C4-2B (cell line): ENCODE measurements around the gene ANKRD55.

Experiments used
- H3K27ac ChIP-seq: fragments of 450-650 bp; 2 replicates; pipeline ENCODE4 v1.5.1; 2017
- ZFX ChIP-seq: fragments of 450-650 bp; IDR thresholded peaks from 2 replicates; pipeline ENCODE4 v1.6.1; 2017
- TF ChIP-seq, protein P1 (sequence below): fragments of 450-650 bp; conservative IDR thresholded peaks from 2 replicates; pipeline ENCODE4 v1.5.1; 2017; ENCODE audit warnings: mild to moderate bottlenecking

ANKRD55 gene

GRCh38 chr5:56169949-56170348, 63.2 kb downstream of the ANKRD55 start:
- TF ChIP-seq, protein P1, sequence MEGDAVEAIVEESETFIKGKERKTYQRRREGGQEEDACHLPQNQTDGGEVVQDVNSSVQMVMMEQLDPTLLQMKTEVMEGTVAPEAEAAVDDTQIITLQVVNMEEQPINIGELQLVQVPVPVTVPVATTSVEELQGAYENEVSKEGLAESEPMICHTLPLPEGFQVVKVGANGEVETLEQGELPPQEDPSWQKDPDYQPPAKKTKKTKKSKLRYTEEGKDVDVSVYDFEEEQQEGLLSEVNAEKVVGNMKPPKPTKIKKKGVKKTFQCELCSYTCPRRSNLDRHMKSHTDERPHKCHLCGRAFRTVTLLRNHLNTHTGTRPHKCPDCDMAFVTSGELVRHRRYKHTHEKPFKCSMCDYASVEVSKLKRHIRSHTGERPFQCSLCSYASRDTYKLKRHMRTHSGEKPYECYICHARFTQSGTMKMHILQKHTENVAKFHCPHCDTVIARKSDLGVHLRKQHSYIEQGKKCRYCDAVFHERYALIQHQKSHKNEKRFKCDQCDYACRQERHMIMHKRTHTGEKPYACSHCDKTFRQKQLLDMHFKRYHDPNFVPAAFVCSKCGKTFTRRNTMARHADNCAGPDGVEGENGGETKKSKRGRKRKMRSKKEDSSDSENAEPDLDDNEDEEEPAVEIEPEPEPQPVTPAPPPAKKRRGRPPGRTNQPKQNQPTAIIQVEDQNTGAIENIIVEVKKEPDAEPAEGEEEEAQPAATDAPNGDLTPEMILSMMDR = no peak
- TF ChIP-seq ZFX = no peak
- H3K27ac ChIP-seq = no peak overlapping the region

- TF ChIP-seq ZFX = no peak
- TF ChIP-seq, protein P1 = no peak
- H3K27ac ChIP-seq = no peak overlapping the region
These were observed 63.8 kb downstream of the ANKRD55 start for GRCh38 chr5:56169281-56169680.

DNA sequence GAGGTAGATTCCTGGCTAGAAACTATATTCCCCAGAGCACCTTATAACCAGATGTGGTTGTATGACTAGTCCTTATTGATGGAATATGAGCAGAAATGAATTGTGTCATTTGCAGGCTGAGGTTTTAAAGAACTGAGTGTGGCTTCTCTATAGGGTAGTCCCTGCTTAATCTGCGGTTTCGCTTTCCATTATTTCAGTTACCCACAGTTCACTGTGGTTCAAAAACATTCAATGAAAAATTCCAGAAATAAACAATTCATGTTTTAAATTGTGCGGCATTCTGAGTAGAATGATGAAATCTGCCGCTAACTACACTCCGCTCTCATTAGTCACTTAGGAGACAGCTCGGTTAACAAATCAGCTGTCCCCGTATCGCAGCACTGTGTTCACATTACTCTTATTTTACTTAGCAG, 65.1 kb downstream of the ANKRD55 start:
- TF ChIP-seq, protein P1 = no peak
- no peak for TF ChIP-seq ZFX
- no peak overlapping the region for H3K27ac ChIP-seq

GRCh38 chr5:56167519-56167918, 65.6 kb downstream of the ANKRD55 start:
- no peak for TF ChIP-seq ZFX
- TF ChIP-seq, protein P1 = no peak
- H3K27ac ChIP-seq = no peak overlapping the region

DNA sequence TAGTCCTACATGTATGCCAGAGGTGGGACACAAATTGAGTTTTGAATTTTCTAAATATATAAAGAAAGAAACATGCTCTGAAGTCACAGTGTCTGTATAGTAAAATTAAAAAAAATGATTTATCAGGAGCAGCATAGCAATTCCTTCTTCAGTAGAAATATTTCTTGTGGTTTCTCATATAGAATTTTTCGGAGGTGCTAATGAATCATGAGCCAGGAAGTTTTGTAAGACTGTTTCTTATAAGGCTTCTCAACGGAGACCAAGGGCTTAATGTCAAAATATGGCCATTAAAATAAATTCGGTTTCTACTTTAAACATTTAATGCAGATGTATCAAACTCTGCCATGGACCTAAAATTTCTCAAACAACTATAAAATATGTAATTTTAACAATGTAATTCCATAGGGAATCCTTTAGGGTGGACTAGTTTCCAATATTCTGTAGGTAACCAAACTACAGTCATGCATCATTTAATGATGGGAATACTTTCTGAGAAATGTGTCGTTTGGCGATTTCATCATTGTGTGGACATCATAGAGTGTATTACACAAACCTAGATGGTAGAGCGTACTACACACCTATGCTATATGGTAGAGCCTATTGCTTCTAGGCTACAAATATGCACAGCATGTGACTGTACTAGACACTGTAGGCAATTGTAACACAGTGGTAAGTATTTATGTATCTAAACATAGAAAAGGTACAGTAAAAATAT, 66.3 kb downstream of the ANKRD55 start:
- TF ChIP-seq, protein P1 = no peak
- TF ChIP-seq ZFX = no peak
- H3K27ac ChIP-seq = no peak overlapping the region

- no peak for TF ChIP-seq ZFX
- TF ChIP-seq, protein P1 = no peak
- no peak overlapping the region for H3K27ac ChIP-seq
These were observed 68.8 kb downstream of the ANKRD55 start for GRCh38 chr5:56164376-56164775.

GRCh38 chr5:56161927-56162326, 71.2 kb downstream of the ANKRD55 start:
- no peak overlapping the region for H3K27ac ChIP-seq
- TF ChIP-seq ZFX = no peak
- TF ChIP-seq, protein P1 = no peak
